WI38 (cell line): ENCODE data around the gene C6orf89.
"Not testable (repeated sequence)": the region's sequence is repeated elsewhere in the genome, so short reads cannot be mapped to it uniquely, and the experiment has no call there.

ENCODE experiments used
- H3K4me3 ChIP-seq: 2 replicates; pipeline ENCODE4 v1.5.1; 2011; ENCODE audit warnings: low read depth, mild to moderate bottlenecking, control low read depth, low read length
- CTCF ChIP-seq: IDR thresholded peaks from 2 replicates; pipeline ENCODE4 v1.5.1; 2012; ENCODE audit warnings: low read depth, mild to moderate bottlenecking, control low read depth, low read length

Gene C6orf89

DNA sequence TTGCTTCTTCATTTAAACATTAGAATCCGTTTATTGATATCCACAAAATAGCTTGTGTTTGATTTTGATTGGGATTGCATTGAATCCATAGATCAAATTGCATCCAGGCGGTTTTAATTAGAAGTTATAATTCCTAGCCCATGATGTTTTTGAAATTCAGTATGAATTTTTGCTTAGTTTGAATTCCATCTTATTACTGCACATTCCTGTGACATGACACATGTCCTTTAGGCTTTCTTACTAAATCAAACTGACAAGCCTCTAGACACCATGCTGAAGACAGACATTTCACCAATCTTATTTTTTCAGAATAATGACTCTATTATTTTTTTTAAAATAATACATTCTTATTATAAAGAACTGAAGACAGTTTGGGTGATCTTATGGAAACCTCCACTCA lies 47.4 kb downstream of the C6orf89 start:
- no peak for TF ChIP-seq CTCF
- H3K4me3 ChIP-seq, result no peak overlapping the region

DNA sequence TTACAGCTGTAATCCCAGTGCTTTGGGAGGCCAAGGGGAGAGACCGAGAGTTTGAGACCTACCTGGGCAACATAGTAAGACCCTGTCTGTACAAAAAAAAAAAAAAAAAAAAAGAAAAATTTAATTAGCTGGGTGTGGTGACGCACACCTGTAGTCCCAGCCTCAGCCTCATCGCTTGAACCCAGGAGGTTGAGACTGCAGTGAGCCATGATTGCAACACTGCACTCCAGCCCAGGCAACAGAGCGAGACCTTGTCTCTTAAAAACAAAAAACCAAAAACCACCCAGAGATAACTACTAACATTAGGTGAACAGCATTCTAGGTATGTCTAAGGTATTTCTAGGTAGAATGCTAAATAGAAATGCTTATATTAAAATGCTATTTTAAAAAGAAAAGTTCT lies 47.8 kb downstream of the C6orf89 start:
- H3K4me3 ChIP-seq, result no peak overlapping the region
- no peak for TF ChIP-seq CTCF

- TF ChIP-seq CTCF, result no peak
- H3K4me3 ChIP-seq, result no peak overlapping the region
Measured at GRCh38 chr6:36934901-36935300, 49.1 kb downstream of the C6orf89 start.

- no peak for TF ChIP-seq CTCF
- no peak overlapping the region for H3K4me3 ChIP-seq
Measured at GRCh38 chr6:36936824-36937223, 51.1 kb downstream of the C6orf89 start.

DNA sequence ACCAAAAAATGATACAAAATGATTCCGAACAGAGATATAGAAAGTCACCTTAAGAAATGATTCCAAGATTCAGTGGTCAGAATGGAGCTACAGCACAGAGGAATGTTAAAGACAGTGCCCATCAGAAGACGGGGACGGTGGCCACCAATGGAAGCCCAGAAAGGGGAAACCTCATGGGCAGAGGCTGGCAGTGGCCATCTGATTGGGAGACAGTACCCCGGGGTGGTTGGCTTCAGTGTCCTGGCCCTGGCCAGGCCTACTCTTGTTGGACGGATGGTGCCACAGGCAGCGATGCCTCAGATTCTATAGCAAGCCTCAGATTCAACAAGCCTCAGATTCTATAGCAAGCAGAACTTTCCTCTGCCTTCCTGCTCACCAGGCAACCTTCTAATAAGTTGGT lies 52.1 kb downstream of the C6orf89 start:
- H3K4me3 ChIP-seq, result no peak overlapping the region
- TF ChIP-seq CTCF, result no peak

- TF ChIP-seq CTCF, result no peak
Measured at GRCh38 chr6:36938536-36938935, 52.8 kb downstream of the C6orf89 start.

DNA sequence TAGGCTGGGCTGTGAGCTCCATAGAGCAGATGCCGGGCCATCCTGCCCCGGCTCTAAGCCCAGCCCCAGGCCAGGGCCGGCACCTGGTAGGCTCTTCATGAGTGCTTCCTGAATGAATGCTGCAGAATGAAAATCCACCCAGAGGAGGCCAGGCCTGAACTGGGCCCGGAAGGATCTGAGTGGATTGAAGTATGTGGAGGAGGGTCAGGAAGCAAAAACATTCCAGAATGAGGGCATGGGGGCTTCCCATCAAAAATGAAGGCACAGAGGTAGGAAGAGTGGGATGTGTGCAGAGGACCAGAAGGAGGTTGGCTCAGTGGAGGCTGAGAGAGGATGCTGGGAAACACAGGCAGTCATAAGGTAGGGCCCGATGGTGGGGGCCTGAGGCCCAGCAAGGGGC lies 53.3 kb downstream of the C6orf89 start:
- not testable (repeated sequence) for H3K4me3 ChIP-seq

More at GRCh38 chr6:36938536-36938935, 52.8 kb downstream of the C6orf89 start:
- no peak overlapping the region for H3K4me3 ChIP-seq

DNA sequence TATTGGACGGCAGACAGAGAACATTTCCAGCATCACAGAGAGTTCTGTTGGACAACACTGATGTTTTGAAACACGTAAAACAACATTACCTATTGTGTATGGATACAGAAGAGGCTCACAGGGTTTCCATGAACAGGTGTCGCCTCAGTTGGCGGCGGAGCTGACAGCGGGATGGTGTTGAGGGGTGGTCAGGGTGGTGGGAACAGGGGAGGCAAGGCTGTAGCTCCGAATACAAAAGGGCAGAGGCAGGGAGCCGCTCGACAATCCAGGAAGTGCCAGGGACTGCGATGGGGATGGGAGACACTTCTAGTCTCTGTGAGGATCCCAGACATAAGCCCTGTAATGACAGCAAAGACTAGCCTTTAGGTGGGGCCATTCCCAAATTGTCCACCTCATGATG lies 54.3 kb downstream of the C6orf89 start:
- no peak for TF ChIP-seq CTCF
- no peak overlapping the region for H3K4me3 ChIP-seq

DNA sequence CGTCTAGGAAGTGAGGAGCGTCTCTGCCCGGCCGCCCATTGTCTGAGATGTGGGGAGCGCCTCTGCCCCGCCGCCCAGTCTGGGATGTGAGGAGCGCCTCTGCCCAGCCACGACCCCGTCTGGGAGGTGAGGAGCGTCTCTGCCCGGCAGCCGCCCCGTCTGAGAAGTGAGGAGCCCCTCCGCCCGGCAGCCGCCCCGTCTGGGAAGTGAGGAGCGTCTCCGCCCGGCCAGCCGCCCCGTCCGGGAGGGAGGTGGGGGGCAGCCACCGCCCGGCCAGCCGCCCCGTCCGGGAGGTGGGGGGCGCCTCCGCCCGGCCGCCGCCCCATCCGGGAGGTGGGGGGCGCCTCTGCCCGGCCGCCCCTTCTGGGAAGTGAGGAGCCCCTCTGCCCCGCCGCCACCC lies 55.8 kb downstream of the C6orf89 start:
- not testable (repeated sequence) for H3K4me3 ChIP-seq

DNA sequence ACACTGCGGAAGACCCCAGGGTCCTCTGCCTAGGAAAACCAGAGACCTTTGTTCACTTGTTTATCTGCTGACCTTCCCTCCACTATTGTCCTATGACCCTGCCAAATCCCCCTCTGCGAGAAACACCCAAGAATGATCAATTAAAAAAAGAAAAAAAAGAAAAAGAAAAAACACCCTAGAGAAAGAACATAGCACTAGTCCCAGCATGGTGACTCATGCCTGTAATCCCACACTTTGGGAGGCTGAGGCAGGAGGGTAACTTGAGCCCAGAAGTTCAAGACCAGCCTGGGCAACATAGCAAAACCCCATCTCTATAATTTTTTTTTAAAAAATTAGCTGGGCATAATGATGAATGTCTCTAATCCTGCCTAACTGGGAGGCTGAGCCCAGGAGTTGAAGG lies 56.6 kb downstream of the C6orf89 start:
- H3K4me3 ChIP-seq, result not testable (repeated sequence)
